ENCODE measurements around the gene GMDS.

Gene GMDS

DNA sequence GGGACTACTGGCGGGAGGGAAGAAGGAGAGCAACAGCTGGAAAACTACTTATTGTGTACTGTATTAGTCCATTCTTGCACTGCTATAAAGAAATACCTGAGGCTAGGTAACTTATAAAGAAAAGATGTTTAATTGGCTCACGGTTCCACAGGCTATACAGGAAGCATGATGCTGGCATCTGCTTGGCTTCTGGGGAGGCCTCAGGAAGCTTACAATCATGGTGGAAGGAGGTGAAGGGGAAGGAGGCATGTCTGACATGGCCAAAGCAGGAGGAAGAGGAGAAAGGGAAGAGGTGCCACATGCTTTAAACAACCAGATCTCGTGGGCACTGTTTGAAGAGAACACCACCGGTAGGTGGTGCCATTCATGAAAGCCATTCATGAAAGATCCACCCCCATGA lies 67.3 kb downstream of the GMDS start:
- no peak for DNase-seq (ENCODE audit: low read depth in 3 of 3)

DNA sequence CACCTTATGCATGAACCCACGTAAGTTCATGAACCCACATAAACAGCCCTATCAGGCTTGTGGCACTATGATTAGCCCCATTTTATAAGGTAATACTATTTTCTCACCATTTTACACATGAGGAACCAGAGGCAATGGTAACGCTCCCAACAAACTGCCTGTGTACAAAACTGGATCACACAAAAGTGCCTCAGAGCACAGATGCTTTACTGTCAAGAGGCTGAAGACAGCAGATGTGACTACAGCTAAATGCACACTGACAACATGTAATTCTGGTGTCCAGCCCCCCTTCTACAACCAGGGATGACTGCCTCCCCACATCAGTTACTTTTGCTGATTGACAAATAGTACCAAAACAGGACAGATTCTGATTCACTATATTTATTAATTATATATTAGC lies 69.6 kb downstream of the GMDS start:
- DNase-seq (ENCODE audit: low read depth in 3 of 3) = no peak

DNA sequence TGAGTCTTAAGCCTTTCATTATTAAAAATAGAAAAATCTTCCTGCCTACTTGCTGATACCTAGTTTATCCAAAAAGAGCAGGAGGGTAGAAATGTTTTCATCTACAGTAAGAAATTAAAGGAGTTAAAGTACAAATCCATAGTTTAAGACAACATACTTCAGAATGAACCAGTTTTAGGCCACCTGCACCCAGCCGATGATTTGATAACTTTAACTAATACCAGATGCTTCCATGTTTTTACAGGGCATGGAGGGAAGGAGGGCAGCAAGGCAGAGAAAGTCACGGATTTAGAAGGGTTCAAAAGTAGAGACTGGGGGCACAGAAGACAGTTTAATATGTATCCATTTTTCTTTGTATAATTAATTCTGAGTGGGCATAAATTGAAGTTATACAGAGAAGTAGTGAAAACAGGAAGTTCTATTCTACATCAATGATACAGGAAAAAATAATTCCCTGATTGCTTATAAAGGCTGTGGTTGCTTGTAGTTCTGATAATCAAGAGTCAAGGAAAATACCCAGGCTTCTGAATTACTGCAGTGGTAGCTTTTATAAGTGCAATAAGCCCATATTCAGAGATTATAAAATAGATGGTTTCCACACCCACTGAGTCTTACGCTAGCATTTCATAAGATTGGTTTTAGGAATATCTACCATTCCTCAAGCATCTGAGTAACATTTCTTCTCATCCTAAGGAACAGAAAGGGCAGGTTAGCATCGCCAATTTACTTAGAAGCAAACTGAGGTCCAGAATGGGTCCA lies 72.0 kb downstream of the GMDS start:
- DNase-seq (ENCODE audit: low read depth in 3 of 3) = no peak

DNA sequence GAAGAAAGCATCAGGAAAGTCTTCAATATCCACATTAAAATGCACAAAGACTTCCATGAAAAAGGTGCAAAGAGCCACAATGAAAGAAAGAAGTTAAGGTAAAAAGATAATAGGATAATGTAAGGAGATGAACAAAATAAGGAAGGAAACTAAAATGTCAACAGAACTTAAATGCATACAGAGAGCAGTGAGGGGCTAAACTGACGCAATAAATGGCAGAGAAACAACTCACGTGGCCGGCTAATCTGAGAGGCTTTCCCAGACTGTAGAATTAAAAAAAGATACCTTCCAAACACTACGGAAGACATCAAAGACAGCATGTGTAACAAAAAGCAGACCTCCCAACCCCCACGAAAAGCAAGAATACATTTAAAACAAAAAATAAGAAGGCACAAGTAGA lies 73.7 kb downstream of the GMDS start:
- DNase-seq (ENCODE audit: low read depth in 3 of 3) = no peak

DNA sequence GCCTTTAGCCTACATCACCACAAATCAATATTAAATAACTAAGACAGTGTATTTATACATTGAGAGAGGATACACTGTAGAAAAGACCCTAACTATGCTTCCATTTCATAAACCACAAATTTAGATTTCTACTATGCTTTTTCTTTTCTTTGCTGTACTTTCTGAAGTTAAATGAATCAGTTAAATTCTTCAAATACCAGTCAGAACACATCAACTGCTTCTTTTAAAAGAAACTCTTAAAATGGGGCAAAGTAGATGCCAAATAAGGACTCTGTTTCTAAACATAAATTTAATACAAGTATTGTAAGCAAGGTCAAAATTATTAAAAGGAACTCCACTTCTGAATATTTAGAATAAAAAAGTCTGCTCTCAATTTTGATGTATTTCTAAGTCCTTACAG lies 76.9 kb downstream of the GMDS start:
- no peak for DNase-seq (ENCODE audit: low read depth in 3 of 3)

DNA sequence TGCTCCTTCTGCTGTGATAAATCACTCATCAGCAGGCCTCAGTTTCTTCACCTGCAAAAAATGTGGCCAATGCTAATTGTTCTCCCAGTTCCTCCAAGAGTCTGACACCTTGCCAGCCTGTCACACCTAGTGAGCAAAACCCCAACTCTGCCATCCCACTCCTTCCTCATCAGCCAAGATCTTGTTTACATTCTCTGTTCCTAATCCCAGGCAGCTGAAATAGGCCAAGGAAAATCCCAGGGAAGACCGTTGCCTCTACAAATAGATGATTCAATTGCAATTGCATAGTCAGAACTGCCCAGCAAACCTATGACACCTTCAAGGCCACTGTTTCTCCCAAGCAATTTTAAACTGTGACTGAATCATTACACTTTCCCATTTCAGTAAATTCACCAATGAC lies 78.7 kb downstream of the GMDS start:
- DNase-seq (ENCODE audit: low read depth in 3 of 3) = no peak

DNA sequence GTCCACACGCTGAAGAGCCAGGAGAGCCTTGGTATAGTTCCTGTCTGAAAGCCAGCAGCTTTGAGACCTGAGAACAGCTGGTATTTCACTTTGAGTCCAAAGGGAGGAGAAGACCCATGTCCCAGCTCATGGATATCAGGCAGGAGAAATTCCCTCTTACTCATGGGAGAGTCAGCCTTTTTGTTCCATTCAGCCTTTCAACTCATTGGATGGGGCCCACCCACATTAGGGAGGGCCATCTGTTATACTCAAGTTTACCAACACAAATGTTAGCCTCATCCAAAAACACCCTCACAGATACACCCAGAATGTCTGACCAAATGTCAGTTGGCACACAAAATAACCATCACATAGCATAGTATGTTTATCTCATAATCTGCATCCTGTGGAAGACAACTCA lies 80.1 kb downstream of the GMDS start:
- no peak for DNase-seq (ENCODE audit: low read depth in 3 of 3)

DNA sequence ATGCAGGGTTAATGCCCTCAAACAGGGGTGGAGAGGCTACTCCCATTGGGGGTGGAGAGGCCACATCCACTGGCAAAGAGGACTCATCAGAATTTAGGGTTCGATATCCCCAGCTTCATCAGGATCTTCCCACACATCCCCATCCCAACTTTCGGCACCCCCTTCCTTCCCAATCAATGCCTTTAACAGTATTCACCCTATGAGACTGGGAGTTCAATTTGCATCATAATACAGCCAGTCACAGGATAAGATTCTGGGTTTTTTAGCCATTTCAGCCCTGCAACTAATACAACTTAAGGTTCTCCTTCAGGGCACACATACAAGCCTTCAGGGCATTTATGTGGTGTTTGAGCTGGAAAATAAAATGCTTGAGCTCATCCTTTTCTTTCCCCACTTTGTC lies 80.9 kb downstream of the GMDS start:
- no peak for DNase-seq (ENCODE audit: low read depth in 3 of 3)

DNA sequence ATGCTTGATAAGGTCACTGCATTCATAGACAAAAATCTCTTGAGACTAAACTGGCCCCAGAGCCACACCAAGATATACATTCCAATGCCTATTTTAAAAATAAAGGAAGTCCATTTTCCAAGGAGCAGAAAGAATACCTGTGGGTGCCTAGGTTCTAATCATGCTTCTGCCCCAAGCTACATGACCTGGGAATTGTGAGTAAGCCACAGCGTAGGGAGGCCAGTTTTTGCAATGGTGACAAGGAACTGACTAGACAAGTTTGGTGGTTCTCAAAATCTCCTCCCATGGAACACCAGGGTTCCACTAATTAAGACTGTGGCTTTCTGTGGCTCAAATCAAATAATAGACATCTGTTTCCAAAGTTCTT lies 83.3 kb downstream of the GMDS start:
- DNase-seq (ENCODE audit: low read depth in 3 of 3) = no peak

DNA sequence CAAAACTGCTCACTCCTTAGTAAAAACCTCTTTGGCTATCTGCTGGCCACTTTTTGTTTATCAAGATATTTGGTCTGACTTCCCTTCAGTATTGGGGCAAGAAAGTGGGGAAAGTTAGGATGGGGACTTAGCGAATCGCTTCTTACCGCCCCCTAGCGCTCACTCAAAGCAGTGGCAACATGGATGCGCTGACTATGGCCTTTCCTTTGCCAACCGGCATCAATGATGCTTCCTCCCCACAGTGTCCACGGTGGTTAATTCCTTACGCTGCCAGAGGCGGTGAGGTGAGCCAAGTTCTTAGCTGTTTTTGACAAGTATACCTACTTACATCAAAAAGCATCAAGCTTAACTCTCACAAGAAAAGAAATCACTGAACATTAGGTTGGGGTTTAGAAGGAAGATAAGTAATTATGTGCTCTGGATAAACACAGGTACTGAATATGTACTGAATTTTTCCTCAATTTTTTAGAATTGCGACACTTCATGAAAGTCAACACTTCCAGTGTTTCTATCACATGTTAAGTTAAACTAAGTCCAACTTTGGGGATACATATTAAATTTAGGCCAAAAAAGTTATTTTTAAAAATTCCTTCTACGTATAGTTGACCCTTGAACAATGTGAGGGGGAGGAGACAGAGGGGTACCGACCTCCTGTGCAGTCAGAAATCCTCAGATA lies 86.7 kb downstream of the GMDS start:
- no peak for DNase-seq (ENCODE audit: low read depth in 3 of 3)

DNA sequence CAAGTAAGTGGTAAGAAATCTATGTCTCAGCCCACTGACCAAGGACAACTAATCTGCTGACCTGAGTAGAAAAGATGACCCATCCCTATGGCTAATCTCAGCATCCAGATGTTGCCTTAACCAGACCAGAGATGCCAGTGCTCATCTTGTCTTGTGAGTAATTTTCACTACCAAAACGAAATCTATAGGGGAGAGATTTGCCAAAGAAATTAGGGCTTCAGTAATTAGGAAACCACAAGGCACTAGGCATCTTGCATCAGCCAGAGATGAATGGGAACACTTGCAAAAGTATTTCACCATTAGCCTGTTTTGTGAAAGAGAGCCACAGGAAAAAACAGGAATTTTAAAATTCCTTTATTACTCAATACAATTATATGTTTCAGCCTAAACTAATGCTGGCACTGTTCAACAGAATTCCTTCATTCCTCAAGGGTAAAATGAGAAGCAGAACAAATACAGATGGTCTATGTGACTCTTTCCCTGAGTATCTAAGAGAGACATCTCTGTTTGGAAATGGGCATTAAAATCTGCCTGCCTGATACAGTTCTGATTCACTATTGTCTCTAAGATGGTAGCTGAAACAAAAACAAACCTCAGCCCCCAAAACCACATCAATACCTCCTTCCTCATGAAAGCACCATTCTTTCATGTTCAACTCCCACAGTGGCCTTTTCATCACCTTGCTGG lies 87.8 kb downstream of the GMDS start:
- DNase-seq (ENCODE audit: low read depth in 3 of 3) = peak in 1 of 3 experiments; percentile 9

DNA sequence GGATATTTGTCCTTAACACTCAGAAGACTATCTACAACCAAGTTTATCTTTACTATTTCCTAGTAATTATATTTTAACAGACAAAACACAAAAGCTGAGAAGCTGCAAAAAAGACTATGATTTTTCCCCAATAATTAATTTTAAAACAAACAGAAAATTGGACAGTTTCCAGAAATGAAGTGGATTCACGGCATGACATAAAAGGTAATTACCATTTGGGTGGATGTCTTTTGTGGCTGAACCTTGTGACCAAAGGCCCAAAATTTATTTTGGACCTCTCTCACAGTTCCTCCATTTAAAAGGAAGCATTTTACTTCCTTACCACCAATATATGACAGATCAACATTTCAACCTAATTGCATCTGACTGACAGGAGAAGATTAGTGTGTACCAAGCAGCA lies 90.2 kb downstream of the GMDS start:
- no peak for DNase-seq (ENCODE audit: low read depth in 3 of 3)

DNA sequence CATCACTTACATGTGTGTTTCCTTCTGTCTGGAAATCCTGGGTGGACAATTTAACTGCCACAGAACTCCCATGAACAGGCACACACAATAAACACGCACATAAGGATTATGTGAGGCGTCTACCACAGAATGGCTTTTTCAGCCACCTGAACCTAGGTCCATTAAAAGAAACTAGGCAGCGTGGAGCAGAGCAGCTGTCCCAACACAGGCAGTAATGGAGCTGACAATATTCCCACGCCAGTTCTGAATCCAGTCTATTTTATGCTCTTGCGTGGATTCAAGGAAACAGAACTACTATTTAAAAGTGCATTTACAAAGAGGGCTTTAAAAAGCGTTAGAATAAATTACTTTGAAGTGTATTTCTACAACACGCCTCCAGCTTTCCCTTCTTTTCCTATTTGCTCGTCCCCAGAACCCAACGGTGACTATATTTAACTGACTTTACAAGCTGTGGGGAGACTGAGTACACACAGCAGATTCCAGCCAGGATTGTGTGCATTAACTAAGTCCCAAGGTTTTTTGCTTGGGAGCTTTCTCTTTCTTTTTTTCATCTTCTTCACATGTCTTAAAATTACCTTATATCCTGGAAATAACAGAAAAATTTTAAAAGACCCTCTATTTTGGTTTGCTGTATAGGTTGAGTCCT lies 95.9 kb downstream of the GMDS start:
- no peak for DNase-seq (ENCODE audit: low read depth in 3 of 3)

DNA sequence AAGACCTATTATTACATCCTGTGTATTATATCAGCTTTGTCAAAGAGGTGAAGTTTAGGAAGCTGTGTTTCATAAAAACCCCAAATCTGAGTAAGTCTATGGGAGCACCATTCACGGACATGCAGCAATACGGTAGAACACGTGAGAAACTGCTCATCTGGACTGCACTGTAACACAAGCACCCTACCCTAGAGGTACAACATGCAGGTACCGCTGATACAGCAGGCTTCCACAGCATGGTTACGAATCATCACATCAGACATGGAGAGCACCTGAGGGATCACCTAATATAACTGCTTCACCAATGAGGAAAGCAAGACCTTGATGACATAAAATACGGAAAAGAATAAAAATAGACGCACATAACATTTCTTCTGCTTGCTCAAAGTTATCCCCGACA lies 96.7 kb downstream of the GMDS start:
- no peak for DNase-seq (ENCODE audit: low read depth in 3 of 3)

DNA sequence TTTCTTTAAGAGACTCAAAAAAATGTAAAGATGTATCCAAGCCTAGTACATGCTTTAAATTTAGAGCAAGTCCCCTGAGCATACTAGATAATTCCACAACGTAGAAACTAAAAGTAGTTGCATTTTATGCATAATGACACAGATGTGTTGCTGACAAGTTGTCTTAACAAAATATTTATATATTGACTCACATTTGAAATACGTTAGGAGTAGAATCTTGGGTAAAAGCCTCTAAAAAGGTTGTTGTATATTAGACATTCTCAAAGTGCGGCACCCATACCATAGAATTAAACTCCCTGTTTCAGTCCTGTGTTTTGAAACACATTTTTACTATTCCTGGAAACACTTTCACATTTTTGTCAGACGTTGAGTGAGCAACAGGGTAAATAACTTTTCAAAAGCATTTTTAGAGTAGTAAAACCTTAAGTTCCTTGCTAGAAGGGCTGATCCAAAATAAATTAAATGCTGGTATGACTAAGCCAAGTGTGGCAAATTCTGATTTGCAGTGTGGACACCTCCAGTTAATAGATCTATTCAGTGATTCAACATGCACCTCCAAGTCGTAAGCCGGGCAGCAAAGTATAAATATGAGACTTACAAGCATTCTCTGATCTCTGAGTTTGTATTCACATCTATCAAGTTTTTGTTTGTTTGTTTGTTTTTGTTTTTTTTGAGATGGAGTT lies 97.5 kb downstream of the GMDS start:
- no peak for DNase-seq (ENCODE audit: low read depth in 3 of 3)

DNA sequence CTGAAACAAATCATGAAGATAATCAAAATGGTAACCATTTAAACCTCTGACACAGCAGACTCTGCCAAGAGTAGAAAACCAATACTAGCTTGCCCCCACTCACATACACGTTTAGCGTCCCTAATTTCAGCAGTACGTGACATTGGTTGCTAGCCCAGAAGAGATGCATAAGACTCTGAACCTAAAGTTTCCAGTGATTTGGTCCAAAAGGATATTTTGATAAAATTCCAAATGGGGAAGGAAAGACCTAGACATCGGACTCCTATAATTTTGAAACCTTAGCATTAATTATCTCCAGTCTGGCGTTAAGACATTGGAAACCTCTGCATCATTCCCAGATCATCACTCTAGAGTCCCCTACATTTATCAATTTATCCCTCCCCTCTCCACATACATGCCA lies 98.1 kb downstream of the GMDS start:
- DNase-seq (ENCODE audit: low read depth in 3 of 3) = no peak

DNA sequence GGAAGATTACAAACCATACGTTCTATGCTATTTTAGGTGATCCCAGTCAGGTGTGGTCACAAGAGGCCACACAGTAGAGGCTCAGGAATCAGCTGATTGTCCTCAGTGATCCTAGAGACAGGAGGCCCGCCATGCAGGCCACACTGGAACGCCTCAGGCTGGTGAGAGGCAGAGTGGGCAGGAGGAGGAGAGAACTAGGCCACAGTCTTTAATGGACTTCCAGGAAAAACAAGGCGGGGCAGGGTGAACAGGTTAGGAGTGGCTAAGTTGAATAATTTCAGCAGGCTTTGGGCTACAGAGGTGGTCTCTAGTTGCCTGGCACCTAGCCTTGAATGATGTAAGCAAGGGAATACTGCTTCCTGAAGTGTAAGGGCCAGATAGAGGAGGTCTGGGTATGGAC lies 101.2 kb downstream of the GMDS start:
- no peak for DNase-seq (ENCODE audit: low read depth in 3 of 3)

DNA sequence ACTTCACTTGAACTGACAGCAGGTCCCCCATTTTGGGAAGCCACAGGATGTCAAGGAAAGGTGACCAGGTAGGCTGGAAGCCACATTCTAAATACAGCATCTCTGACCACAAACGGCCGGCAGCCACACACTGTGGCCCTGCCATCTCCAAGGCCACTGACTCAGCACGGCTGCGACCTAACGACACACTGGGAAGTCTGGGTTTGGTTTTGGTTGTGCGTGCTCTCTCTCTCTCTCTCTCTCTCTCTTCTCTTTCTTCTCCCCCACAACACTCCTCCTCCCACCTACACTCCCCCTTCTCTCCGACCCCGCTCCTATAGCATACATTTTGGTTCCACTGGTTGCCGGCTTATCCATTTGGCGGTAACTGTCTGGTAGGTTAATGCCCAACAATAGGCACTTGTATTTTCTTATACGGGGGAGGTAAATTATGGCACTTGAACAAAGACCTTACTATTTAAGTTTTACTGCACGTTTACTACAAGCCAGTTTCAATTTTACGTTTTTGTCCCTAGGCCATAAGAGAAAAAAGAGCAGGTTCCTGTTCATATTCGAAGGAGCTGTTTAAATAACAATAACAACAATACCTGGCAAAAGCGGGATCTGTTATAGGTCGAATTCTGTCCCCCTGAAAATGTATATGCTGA lies 103.6 kb downstream of the GMDS start:
- DNase-seq (ENCODE audit: low read depth in 3 of 3) = no peak

DNA sequence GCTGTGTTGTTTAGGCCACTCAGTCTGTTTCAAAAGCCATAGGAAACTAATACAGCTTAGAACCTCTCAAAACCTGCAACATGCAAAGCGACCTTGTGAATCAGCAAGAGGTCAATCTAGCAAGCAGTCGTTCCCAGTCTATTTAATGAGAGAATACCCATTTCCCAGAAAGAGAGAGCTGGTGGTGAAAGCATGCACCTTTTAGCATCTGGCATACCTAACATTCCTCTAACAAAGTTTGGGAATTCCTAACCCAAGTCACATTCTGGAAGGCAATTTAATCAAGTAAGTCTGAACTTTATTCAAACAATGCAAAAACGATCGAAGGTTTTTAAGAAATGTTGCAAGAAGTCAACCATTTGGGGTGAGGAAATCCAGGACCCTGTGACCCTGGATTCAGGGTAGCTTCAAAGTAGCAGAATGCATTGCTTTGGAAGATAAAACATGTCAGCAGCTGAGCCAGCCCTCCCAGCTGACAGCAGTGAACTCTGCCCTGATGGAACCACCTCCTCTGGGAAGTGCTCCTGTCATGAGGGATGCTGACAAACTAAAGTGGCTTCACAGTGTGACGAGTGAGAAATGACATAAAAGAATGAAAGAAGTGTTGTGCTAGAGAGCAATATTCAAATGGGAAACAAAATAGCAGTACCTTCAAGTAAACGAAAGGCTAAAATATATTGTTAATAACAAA lies 104.8 kb downstream of the GMDS start:
- no peak for DNase-seq (ENCODE audit: low read depth in 3 of 3)

DNA sequence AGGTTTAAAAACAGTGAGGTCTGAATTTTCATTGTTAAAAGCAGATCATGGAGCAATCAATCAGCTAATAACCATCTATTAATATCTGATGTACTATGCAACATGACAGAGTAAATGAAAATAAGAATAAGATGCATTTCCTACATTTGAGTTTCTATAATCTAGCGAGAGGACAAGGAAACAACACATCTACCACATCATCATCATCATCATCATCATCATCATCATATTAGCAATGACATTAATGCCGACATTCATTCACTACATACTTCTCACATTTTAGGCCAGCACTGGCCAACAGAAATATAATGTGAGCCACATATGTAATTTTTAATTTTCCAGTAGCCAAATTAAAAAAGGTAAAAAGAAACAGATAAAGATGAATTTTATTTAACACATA lies 110.0 kb downstream of the GMDS start:
- DNase-seq (ENCODE audit: low read depth in 3 of 3) = no peak

DNA sequence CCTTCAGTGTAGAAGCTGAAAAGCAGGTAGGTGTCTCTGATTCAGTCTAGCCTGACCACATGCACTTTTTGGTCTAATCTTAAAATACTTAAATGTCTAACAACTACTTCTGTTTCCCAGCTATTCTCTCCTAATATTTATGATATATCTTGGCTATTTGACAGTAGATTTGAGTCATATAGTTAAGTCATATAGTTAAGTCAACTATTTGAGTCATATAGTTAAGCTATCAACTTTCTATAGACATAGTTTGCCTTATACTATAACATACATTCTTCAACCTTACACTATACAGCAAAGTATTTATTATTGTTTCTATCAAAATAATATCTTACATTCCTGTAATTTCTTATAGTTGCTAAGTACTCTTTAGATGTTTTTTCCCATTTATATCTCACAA lies 110.9 kb downstream of the GMDS start:
- DNase-seq (ENCODE audit: low read depth in 3 of 3) = no peak
